H1 (cell line): ENCODE data around the gene SEPTIN5. TPM values are rescaled to one million over a fixed set of nuclear protein-coding genes. Genes with fewer than 3 reads are reported as not detected.

Experiments
- CTCF ChIP-seq, 3 experiments: IDR thresholded peaks; 1 replicate in 2 of 3; 2 replicates in 1 of 3; pipeline versions ENCODE4 v1.5.1 to v1.6.1; 2011; ENCODE audit warnings: low read length in 3 of 3, mild to moderate bottlenecking in 3 of 3, inconsistent platforms in 2 of 3, low read depth in 1 of 3, moderate library complexity in 1 of 3; ENCODE audit not compliant: insufficient read depth in 1 of 3; ENCODE audit errors: control extremely low read depth in 1 of 3
- EGR1 ChIP-seq: IDR thresholded peaks from 2 replicates; pipeline ENCODE4 v1.6.1; 2011; ENCODE audit warnings: low read depth, low read length, borderline replicate concordance
- RAD21 ChIP-seq, 2 experiments: IDR thresholded peaks in 1 of 2; conservative IDR thresholded peaks in 1 of 2; 2 replicates each; pipeline ENCODE4 v1.6.1; 2011; ENCODE audit warnings: low read depth in 2 of 2, low read length in 2 of 2, improper control_type of control experiment in 1 of 2, inconsistent platforms in 1 of 2, mild to moderate bottlenecking in 1 of 2, moderate library complexity in 1 of 2
- polyA plus RNA-seq, 7 experiments: library from polyadenylated mRNA; depleted of rRNA in 3 of 7; stranded (reverse) in 5 of 7; unstranded in 2 of 7; fragments of >200 nt in 5 of 7; fragments of 200-250 nt in 2 of 7; gene quantifications; 1 replicate in 5 of 7; 2 replicates in 1 of 7; 4 replicates in 1 of 7; pipeline versions ENCODE4 v1.2.1 to v1.2.3, GENCODE V29; 2011 to 2013; ENCODE audit warnings: missing spikeins in 2 of 7, mixed read lengths in 2 of 7
- total RNA-seq: library from RNA; stranded (reverse); fragmentation: NEBNext Ultra II Directional; extraction: Animal tissue kit (Norgen Biotek cat#: 25700); gene quantifications from 2 replicates; pipeline ENCODE4 v1.2.1, GENCODE V29; 2021

Gene SEPTIN5
- total and polyA plus RNA-seq, 2 of the 8 experiments (the other 6 are each of a cell fraction or from before 2014, with no cell fraction given): 6.0 to 8.6 TPM

GRCh38 chr22:19688301-19689290 lies 25.7 kb upstream of the SEPTIN5 start (continued):
- TF ChIP-seq CTCF (IDR thresholded peaks at IDR 0.05; ENCODE audit: control extremely low read depth in 1 of 3, insufficient read depth in 1 of 3, low read depth in 1 of 3, low read length in 3 of 3) (no peak), RAD21 (IDR thresholded peaks at IDR 0.05 in 1 of 2, conservative IDR thresholded peaks at IDR 0.05 in 1 of 2; ENCODE audit: low read depth in 2 of 2, low read length in 2 of 2) (no peak), EGR1 (no peak)
